ENCODE data around the gene ANG. TPM values are rescaled to one million over a fixed set of nuclear protein-coding genes. Genes with fewer than 3 reads are reported as not detected.
"Not testable (repeated sequence)": the region's sequence is repeated elsewhere in the genome, so short reads cannot be mapped to it uniquely, and the experiment has no call there.

The ANG gene
- total RNA-seq, 1 experiment from 2014 or later: 1.7 TPM

- intact Hi-C loops (cut with micrococcal nuclease): no loop called here
- Mint-ChIP-seq H3K9me3 (ENCODE audit: unreplicated experiment) (no peaks in the 10 kb centered on the region), H3K36me3 (ENCODE audit: insufficient read depth, unreplicated experiment) (no peaks in the 10 kb centered on the region), H3K27ac (ENCODE audit: low read depth, unreplicated experiment) (no peak overlapping the region), H3K27me3 (ENCODE audit: insufficient read depth, unreplicated experiment) (peaks cover 55% of the 10 kb centered on the region), H3K4me3 (ENCODE audit: unreplicated experiment) (no peak overlapping the region), H3K4me1 (ENCODE audit: insufficient read depth, unreplicated experiment) (no peaks in the 10 kb centered on the region)
- BruUV-seq (replicated peaks): no TSS peak
- ChIA-PET CTCF (interaction anchor here (0.6 to 1.4 kb wide), 2 partner anchors 250 to 387 kb away, joined by 3 read pairs; no protein-coding TSS in a partner anchor), POLR2A (no interaction called here)
- no peak for DNase-seq (ENCODE audit: unreplicated experiment)
- no peak for TF ChIP-seq CTCF (IDR thresholded peaks at IDR 0.05; ENCODE audit: unreplicated experiment)
Measured at GRCh38 chr14:20722016-20722415, 33.5 kb downstream of the ANG start.

GRCh38 chr14:20723488-20723887 is 34.9 kb downstream of the ANG start:
- POLR2A ChIA-PET: no interaction called here
- Mint-ChIP-seq H3K4me1 (ENCODE audit: insufficient read depth, unreplicated experiment) (no peaks in the 10 kb centered on the region), H3K27me3 (ENCODE audit: insufficient read depth, unreplicated experiment) (peaks cover 70% of the 10 kb centered on the region), H3K9me3 (ENCODE audit: unreplicated experiment) (no peaks in the 10 kb centered on the region), H3K27ac (ENCODE audit: low read depth, unreplicated experiment) (no peak overlapping the region), H3K4me3 (ENCODE audit: unreplicated experiment) (no peak overlapping the region), H3K36me3 (ENCODE audit: insufficient read depth, unreplicated experiment) (no peaks in the 10 kb centered on the region)
- no peak for TF ChIP-seq CTCF (IDR thresholded peaks at IDR 0.05; ENCODE audit: unreplicated experiment)
- no peak for DNase-seq (ENCODE audit: unreplicated experiment)
- intact Hi-C loops (cut with micrococcal nuclease): no loop called here
- CTCF ChIA-PET: interaction anchor here (0.6 kb wide), 1 partner anchor 462 kb away, joined by 3 read pairs; no protein-coding TSS in a partner anchor
- BruUV-seq (replicated peaks): no TSS peak

GRCh38 chr14:20726121-20726520 is 37.6 kb downstream of the ANG start:
- H3K4me3 Mint-ChIP-seq (ENCODE audit: unreplicated experiment); H3K27ac Mint-ChIP-seq (ENCODE audit: low read depth, unreplicated experiment); H3K9me3 Mint-ChIP-seq (ENCODE audit: unreplicated experiment); DNase-seq (ENCODE audit: unreplicated experiment); POLR2A ChIA-PET; BruUV-seq (replicated peaks); H3K4me1 Mint-ChIP-seq (ENCODE audit: insufficient read depth, unreplicated experiment); intact Hi-C loops (cut with micrococcal nuclease); H3K36me3 Mint-ChIP-seq (ENCODE audit: insufficient read depth, unreplicated experiment): not testable (repeated sequence)
- CTCF ChIA-PET: interaction anchor here (0.6 to 1.0 kb wide), 3 partner anchors 12 to 118 kb away, joined by 3 read pairs; no protein-coding TSS in a partner anchor
- H3K27me3 Mint-ChIP-seq (ENCODE audit: insufficient read depth, unreplicated experiment): peaks cover 70% of the 10 kb centered on the region

GRCh38 chr14:20726531-20726930 is 38.0 kb downstream of the ANG start:
- Mint-ChIP-seq H3K4me1 (ENCODE audit: insufficient read depth, unreplicated experiment) (no peaks in the 10 kb centered on the region), H3K27ac (ENCODE audit: low read depth, unreplicated experiment) (no peak overlapping the region), H3K27me3 (ENCODE audit: insufficient read depth, unreplicated experiment) (peaks cover 70% of the 10 kb centered on the region), H3K4me3 (ENCODE audit: unreplicated experiment) (no peak overlapping the region), H3K9me3 (ENCODE audit: unreplicated experiment) (no peaks in the 10 kb centered on the region), H3K36me3 (ENCODE audit: insufficient read depth, unreplicated experiment) (no peaks in the 10 kb centered on the region)
- intact Hi-C loops (cut with micrococcal nuclease): no loop called here
- BruUV-seq (replicated peaks): no TSS peak
- ChIA-PET POLR2A (no interaction called here), CTCF (interaction anchor here (0.6 to 1.8 kb wide), 4 partner anchors 13 to 245 kb away, joined by 3 to 7 read pairs (median 3); no protein-coding TSS in a partner anchor)
- DNase-seq (ENCODE audit: unreplicated experiment): no peak
- no peak for TF ChIP-seq CTCF (IDR thresholded peaks at IDR 0.05; ENCODE audit: unreplicated experiment)

GRCh38 chr14:20730891-20731290 is 42.3 kb downstream of the ANG start:
- H3K36me3 Mint-ChIP-seq (ENCODE audit: insufficient read depth, unreplicated experiment): no peaks in the 10 kb centered on the region
- ChIA-PET CTCF (interaction anchor here (0.5 to 1.3 kb wide), 4 partner anchors 17 to 136 kb away, joined by 3 to 4 read pairs (median 3); no protein-coding TSS in a partner anchor), POLR2A (no interaction called here)
- no TSS peak for BruUV-seq (replicated peaks)
- H3K27ac Mint-ChIP-seq (ENCODE audit: low read depth, unreplicated experiment): no peak overlapping the region
- H3K4me1 Mint-ChIP-seq (ENCODE audit: insufficient read depth, unreplicated experiment): no peaks in the 10 kb centered on the region
- TF ChIP-seq CTCF (IDR thresholded peaks at IDR 0.05; ENCODE audit: unreplicated experiment): no peak
- peaks cover 76% of the 10 kb centered on the region for H3K27me3 Mint-ChIP-seq (ENCODE audit: insufficient read depth, unreplicated experiment)
- no peak overlapping the region for H3K4me3 Mint-ChIP-seq (ENCODE audit: unreplicated experiment)
- no peak for DNase-seq (ENCODE audit: unreplicated experiment)
- intact Hi-C loops (cut with micrococcal nuclease): no loop called here
- H3K9me3 Mint-ChIP-seq (ENCODE audit: unreplicated experiment): no peaks in the 10 kb centered on the region
